Nephron (organoid): ENCODE data around the gene PRAC1.

ENCODE experiments used
- H3K27ac Mint-ChIP-seq, 3 experiments: 2 replicates each; pipeline ENCODE4 v1.8.0; 2020; ENCODE audit warnings: mixed read lengths in 3 of 3, mild to moderate bottlenecking in 2 of 3, moderate library complexity in 1 of 3
- H3K27me3 Mint-ChIP-seq: 2 replicates; pipeline ENCODE4 v1.8.0; 2021; ENCODE audit warnings: low read depth, mild to moderate bottlenecking, moderate library complexity, mixed read lengths
- H3K36me3 Mint-ChIP-seq: 2 replicates; pipeline ENCODE4 v1.8.0; 2020; ENCODE audit warnings: low read depth, mixed read lengths
- H3K4me1 Mint-ChIP-seq: 2 replicates; pipeline ENCODE4 v1.8.0; 2020; ENCODE audit warnings: mixed read lengths
- H3K4me3 Mint-ChIP-seq, 3 experiments: 2 replicates each; pipeline ENCODE4 v1.8.0; 2020; ENCODE audit warnings: mild to moderate bottlenecking in 3 of 3, mixed read lengths in 3 of 3, moderate library complexity in 2 of 3
- H3K9me3 Mint-ChIP-seq: 2 replicates; pipeline ENCODE4 v1.8.0; 2020; ENCODE audit warnings: mixed read lengths
- CTCF ChIP-seq, 3 experiments: fragments of 200-600 bp; sonication (generic); IDR thresholded peaks; one replicate each; pipeline ENCODE4 v1.5.0; 2021; ENCODE audit warnings: antibody characterized with exemption in 3 of 3; ENCODE audit not compliant: unreplicated experiment in 3 of 3

PRAC1 gene

GRCh38 chr17:48733632-48734328 lies 11.5 kb upstream of the PRAC1 start:
- peaks cover 4% of the 10 kb centered on the region for H3K9me3 Mint-ChIP-seq
- peaks cover 35% of the 10 kb centered on the region for H3K4me1 Mint-ChIP-seq
- TF ChIP-seq CTCF (IDR thresholded peaks at IDR 0.05; ENCODE audit: unreplicated experiment in 3 of 3) = no peak
- peaks cover 100% of the 10 kb centered on the region for H3K27me3 Mint-ChIP-seq
- H3K36me3 Mint-ChIP-seq = no peaks in the 10 kb centered on the region
- H3K4me3 Mint-ChIP-seq = peak overlapping the region; percentile 9 to 45 (median 19)
- peak overlapping the region in 1 of 3 experiments; percentile 42 for H3K27ac Mint-ChIP-seq

GRCh38 chr17:48732688-48733629 lies 10.6 kb upstream of the PRAC1 start:
- no peak for TF ChIP-seq CTCF (IDR thresholded peaks at IDR 0.05; ENCODE audit: unreplicated experiment in 3 of 3)
- Mint-ChIP-seq H3K27ac (peak overlapping the region in 1 of 3 experiments; percentile 42), H3K36me3 (no peaks in the 10 kb centered on the region), H3K4me3 (peak overlapping the region; percentile 9 to 45 (median 17)), H3K9me3 (peaks cover 4% of the 10 kb centered on the region), H3K27me3 (peaks cover 100% of the 10 kb centered on the region), H3K4me1 (peaks cover 37% of the 10 kb centered on the region)

GRCh38 chr17:48731355-48731754 lies 9.0 kb upstream of the PRAC1 start:
- Mint-ChIP-seq H3K27ac (no peak overlapping the region), H3K27me3 (peaks cover 100% of the 10 kb centered on the region)

GRCh38 chr17:48730240-48730550 lies 7.9 kb upstream of the PRAC1 start:
- peaks cover 100% of the 10 kb centered on the region for H3K27me3 Mint-ChIP-seq
- H3K27ac Mint-ChIP-seq = no peak overlapping the region
- H3K9me3 Mint-ChIP-seq = peaks cover 4% of the 10 kb centered on the region
- H3K4me1 Mint-ChIP-seq = peaks cover 37% of the 10 kb centered on the region
- H3K4me3 Mint-ChIP-seq = peak overlapping the region in 1 of 3 experiments; percentile 44
- no peaks in the 10 kb centered on the region for H3K36me3 Mint-ChIP-seq
- TF ChIP-seq CTCF (IDR thresholded peaks at IDR 0.05; ENCODE audit: unreplicated experiment in 3 of 3) = no peak

More at GRCh38 chr17:48731355-48731754, 9.0 kb upstream of the PRAC1 start:
- TF ChIP-seq CTCF (IDR thresholded peaks at IDR 0.05; ENCODE audit: unreplicated experiment in 3 of 3) = no peak
- Mint-ChIP-seq H3K4me3 (peak overlapping the region in 1 of 3 experiments; percentile 26), H3K36me3 (no peaks in the 10 kb centered on the region), H3K4me1 (peaks cover 37% of the 10 kb centered on the region), H3K9me3 (peaks cover 4% of the 10 kb centered on the region)

GRCh38 chr17:48729335-48730239 lies 7.3 kb upstream of the PRAC1 start:
- Mint-ChIP-seq H3K9me3 (peaks cover 4% of the 10 kb centered on the region), H3K4me3 (peak overlapping the region; percentile 44 to 94 (median 80)), H3K36me3 (no peaks in the 10 kb centered on the region), H3K27ac (no peak overlapping the region), H3K27me3 (peaks cover 100% of the 10 kb centered on the region), H3K4me1 (peaks cover 34% of the 10 kb centered on the region)
- no peak for TF ChIP-seq CTCF (IDR thresholded peaks at IDR 0.05; ENCODE audit: unreplicated experiment in 3 of 3)
